ENCODE results near the gene SLC25A34.

Gene SLC25A34

DNA sequence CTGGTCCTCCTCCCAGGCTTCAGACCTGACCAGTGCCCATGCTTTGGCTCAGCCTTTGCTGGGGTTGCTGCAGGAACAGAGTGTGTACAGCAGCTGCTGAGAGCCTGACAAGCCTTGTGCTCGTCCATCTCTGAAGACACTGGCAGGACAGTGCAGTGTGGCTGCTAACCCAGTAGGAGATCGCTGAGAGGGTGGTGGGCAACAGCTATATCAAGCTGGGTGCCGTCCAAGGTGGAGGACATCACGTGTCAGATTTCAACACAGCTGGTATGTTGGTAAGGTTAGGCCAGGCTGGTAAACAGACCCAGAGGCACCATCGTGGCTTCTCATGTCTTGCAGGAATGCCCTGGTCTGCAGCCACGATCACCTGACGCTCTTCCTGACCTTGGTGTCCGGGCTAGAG lies 17.9 kb upstream of the SLC25A34 start:
- Histone ChIP-seq H3K4me3 (ENCODE audit: low read length, poor library complexity, severe bottlenecking) (no peak overlapping the region), H3K36me3 (ENCODE audit: insufficient read depth, low read length) (peaks cover 59% of the 10 kb centered on the region; the same call in 1 of the 2 replicates), H3K9ac (ENCODE audit: low read depth, low read length, poor library complexity, severe bottlenecking) (no peak overlapping the region)

DNA sequence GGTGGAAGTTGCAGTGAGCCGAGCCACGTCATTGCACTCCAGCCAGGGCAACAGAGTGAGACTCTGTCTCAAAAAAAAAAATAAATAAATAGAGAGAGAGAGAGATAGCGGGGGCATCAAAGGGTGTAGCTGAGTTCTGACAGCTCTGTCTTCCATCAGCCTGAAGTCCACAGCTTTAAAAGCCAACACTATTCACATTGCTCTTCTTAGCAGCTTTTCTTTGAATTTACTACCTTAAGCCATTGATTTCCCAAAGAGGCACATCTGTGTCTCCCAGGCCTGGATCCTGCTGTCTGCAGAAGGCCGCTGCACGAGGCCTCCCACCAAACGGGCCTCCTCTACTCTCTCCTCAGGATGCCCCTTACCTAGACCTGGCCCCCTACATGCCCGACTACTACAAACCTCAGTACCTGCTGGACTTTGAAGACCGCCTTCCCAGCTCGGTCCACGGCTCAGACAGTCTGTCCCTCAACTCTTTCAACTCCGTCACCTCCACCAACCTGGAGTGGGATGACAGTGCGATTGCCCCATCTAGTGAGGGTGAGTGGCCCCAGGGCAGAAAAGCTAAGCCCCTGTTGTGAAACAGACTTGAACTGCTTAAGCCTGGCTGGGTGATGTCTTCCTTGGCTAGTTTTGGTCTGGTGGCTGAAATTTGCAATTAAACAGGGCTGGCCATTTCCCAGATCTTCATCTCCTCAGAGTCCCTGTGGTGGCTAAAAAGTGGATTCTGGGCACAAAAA lies 16.5 kb upstream of the SLC25A34 start:
- no peaks in the 10 kb centered on the region for H4K20me1 ChIP-seq (ENCODE audit: insufficient read depth, low read length, poor library complexity, severe bottlenecking)
- no peaks in the 10 kb centered on the region for H3K4me1 ChIP-seq (ENCODE audit: insufficient read depth, low read length, poor library complexity, severe bottlenecking)
- H3K4me3 ChIP-seq (ENCODE audit: low read length, poor library complexity, severe bottlenecking): no peak overlapping the region
- TF ChIP-seq, protein P1, sequence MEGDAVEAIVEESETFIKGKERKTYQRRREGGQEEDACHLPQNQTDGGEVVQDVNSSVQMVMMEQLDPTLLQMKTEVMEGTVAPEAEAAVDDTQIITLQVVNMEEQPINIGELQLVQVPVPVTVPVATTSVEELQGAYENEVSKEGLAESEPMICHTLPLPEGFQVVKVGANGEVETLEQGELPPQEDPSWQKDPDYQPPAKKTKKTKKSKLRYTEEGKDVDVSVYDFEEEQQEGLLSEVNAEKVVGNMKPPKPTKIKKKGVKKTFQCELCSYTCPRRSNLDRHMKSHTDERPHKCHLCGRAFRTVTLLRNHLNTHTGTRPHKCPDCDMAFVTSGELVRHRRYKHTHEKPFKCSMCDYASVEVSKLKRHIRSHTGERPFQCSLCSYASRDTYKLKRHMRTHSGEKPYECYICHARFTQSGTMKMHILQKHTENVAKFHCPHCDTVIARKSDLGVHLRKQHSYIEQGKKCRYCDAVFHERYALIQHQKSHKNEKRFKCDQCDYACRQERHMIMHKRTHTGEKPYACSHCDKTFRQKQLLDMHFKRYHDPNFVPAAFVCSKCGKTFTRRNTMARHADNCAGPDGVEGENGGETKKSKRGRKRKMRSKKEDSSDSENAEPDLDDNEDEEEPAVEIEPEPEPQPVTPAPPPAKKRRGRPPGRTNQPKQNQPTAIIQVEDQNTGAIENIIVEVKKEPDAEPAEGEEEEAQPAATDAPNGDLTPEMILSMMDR (conservative IDR thresholded peaks at IDR 0.05; ENCODE audit: low read length): no peak
- no peaks in the 10 kb centered on the region for H3K27me3 ChIP-seq (ENCODE audit: insufficient read depth, low read length, poor library complexity, severe bottlenecking)
- peaks cover 61% of the 10 kb centered on the region; the same call in 1 of the 2 replicates for H3K36me3 ChIP-seq (ENCODE audit: insufficient read depth, low read length)
- no peak overlapping the region for H3K4me2 ChIP-seq (ENCODE audit: low read depth, low read length, poor library complexity, severe bottlenecking)
- no peaks in the 10 kb centered on the region for H3K9me2 ChIP-seq (replicated peaks; ENCODE audit: low read depth, low read length)
- H3K79me2 ChIP-seq (ENCODE audit: insufficient read depth, low read length): no peaks in the 10 kb centered on the region
- no peaks in the 10 kb centered on the region for H3F3A ChIP-seq (ENCODE audit: low read depth)
- no peak overlapping the region for H2AFZ ChIP-seq (ENCODE audit: low read length)
- no peaks in the 10 kb centered on the region for H3K9me3 ChIP-seq (ENCODE audit: insufficient read depth, low read depth, low read length)
- no peak overlapping the region for H3K9ac ChIP-seq (ENCODE audit: low read depth, low read length, poor library complexity, severe bottlenecking)

More for the DNA sequence above, 17.9 kb upstream of the SLC25A34 start:
- Histone ChIP-seq H4K20me1 (ENCODE audit: insufficient read depth, low read length, poor library complexity, severe bottlenecking) (no peaks in the 10 kb centered on the region), H3K4me2 (ENCODE audit: low read depth, low read length, poor library complexity, severe bottlenecking) (no peak overlapping the region), H3K79me2 (ENCODE audit: insufficient read depth, low read length) (no peaks in the 10 kb centered on the region), H3K4me1 (ENCODE audit: insufficient read depth, low read length, poor library complexity, severe bottlenecking) (no peaks in the 10 kb centered on the region), H3K9me2 (replicated peaks; ENCODE audit: low read depth, low read length) (no peaks in the 10 kb centered on the region), H2AFZ (ENCODE audit: low read length) (no peak overlapping the region), H3F3A (ENCODE audit: low read depth) (no peaks in the 10 kb centered on the region), H3K9me3 (ENCODE audit: insufficient read depth, low read depth, low read length) (no peaks in the 10 kb centered on the region), H3K27me3 (ENCODE audit: insufficient read depth, low read length, poor library complexity, severe bottlenecking) (no peaks in the 10 kb centered on the region)
- TF ChIP-seq, protein P1 (conservative IDR thresholded peaks at IDR 0.05; ENCODE audit: low read length): no peak
- no peak for TF ChIP-seq EZH2phosphoT487 (IDR thresholded peaks at IDR 0.05; ENCODE audit: borderline replicate concordance)

DNA sequence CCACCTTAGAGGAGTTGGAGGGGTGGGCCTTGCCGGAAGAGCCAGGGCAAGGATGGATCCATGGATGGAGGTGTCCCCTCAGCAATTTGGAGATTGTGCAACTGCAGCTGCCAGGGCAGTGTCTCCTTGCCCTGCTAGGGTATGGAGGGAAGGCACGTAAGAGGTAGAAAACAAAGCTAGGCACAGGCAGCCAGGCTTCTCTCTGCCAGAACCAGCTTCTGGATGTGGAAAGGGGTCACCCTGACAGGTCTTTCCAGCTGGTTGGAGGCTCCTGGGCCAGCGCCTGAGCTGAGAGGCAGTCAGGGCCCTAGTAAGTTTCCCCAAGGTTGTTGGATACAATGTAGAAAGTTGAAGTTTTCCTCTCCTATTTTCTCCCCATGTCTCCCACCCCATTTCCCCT lies 15.2 kb upstream of the SLC25A34 start:
- Histone ChIP-seq H3F3A (ENCODE audit: low read depth) (no peaks in the 10 kb centered on the region), H3K9ac (ENCODE audit: low read depth, low read length, poor library complexity, severe bottlenecking) (no peak overlapping the region), H2AFZ (ENCODE audit: low read length) (no peak overlapping the region), H3K79me2 (ENCODE audit: insufficient read depth, low read length) (no peaks in the 10 kb centered on the region), H3K4me3 (ENCODE audit: low read length, poor library complexity, severe bottlenecking) (no peak overlapping the region), H3K4me1 (ENCODE audit: insufficient read depth, low read length, poor library complexity, severe bottlenecking) (no peaks in the 10 kb centered on the region), H3K4me2 (ENCODE audit: low read depth, low read length, poor library complexity, severe bottlenecking) (no peak overlapping the region), H3K9me2 (replicated peaks; ENCODE audit: low read depth, low read length) (no peaks in the 10 kb centered on the region), H3K36me3 (ENCODE audit: insufficient read depth, low read length) (peaks cover 71% of the 10 kb centered on the region; the same call in 1 of the 2 replicates), H3K27me3 (ENCODE audit: insufficient read depth, low read length, poor library complexity, severe bottlenecking) (no peaks in the 10 kb centered on the region), H3K9me3 (ENCODE audit: insufficient read depth, low read depth, low read length) (no peaks in the 10 kb centered on the region), H4K20me1 (ENCODE audit: insufficient read depth, low read length, poor library complexity, severe bottlenecking) (no peaks in the 10 kb centered on the region)
- TF ChIP-seq, protein P1 (conservative IDR thresholded peaks at IDR 0.05; ENCODE audit: low read length): no peak
- TF ChIP-seq EZH2phosphoT487 (IDR thresholded peaks at IDR 0.05; ENCODE audit: borderline replicate concordance): no peak
